WTC11 (cell line): ENCODE data around the gene PTPRB.

Experiments
- CBFB ChIP-seq: sonication (generic); formaldehyde crosslinking; IDR thresholded peaks from 2 replicates; pipeline ENCODE4 v1.8.1; 2022; ENCODE audit warnings: mild to moderate bottlenecking, low read depth, missing genetic modification reagents
- CREB1 ChIP-seq: sonication (generic); formaldehyde crosslinking; IDR thresholded peaks from 2 replicates; pipeline ENCODE4 v1.8.0; 2023; ENCODE audit warnings: mild to moderate bottlenecking, missing genetic modification reagents
- FOXJ3 ChIP-seq: sonication (generic); formaldehyde crosslinking; IDR thresholded peaks from 2 replicates; pipeline ENCODE4 v1.9.0; 2021; ENCODE audit warnings: missing genetic modification reagents, mild to moderate bottlenecking, borderline replicate concordance
- GRHL2 ChIP-seq: fragments of 250-450 bp; sonication (Bioruptor Pico); IDR thresholded peaks from 2 replicates; pipeline ENCODE4 v1.8.0; 2022; ENCODE audit warnings: mild to moderate bottlenecking, moderate library complexity; ENCODE audit not compliant: insufficient replicate concordance, severe bottlenecking
- TP53 ChIP-seq: sonication (generic); formaldehyde crosslinking; IDR thresholded peaks from 2 replicates; pipeline ENCODE4 v1.8.1; 2023; ENCODE audit warnings: mild to moderate bottlenecking, missing genetic modification reagents
- ZBTB21 ChIP-seq: sonication (generic); formaldehyde crosslinking; IDR thresholded peaks from 2 replicates; pipeline ENCODE4 v1.8.1; 2023; ENCODE audit warnings: mild to moderate bottlenecking, missing genetic modification reagents, borderline replicate concordance
- TF ChIP-seq, protein P1 (sequence below): fragments of 200-600 bp; IDR thresholded peaks from 2 replicates; pipeline ENCODE4 v1.8.0; 2022; ENCODE audit warnings: antibody characterized with exemption
- TF ChIP-seq, protein P2 (sequence below): fragments of 250-450 bp; sonication (Bioruptor Pico); IDR thresholded peaks from 2 replicates; pipeline ENCODE4 v1.9.0; 2021; ENCODE audit warnings: mild to moderate bottlenecking, borderline replicate concordance
- TF ChIP-seq, protein P3 (sequence below): sonication (generic); formaldehyde crosslinking; IDR thresholded peaks from 2 replicates; pipeline ENCODE4 v1.8.1; 2022; ENCODE audit warnings: mild to moderate bottlenecking, moderate library complexity, missing genetic modification reagents

DNA sequence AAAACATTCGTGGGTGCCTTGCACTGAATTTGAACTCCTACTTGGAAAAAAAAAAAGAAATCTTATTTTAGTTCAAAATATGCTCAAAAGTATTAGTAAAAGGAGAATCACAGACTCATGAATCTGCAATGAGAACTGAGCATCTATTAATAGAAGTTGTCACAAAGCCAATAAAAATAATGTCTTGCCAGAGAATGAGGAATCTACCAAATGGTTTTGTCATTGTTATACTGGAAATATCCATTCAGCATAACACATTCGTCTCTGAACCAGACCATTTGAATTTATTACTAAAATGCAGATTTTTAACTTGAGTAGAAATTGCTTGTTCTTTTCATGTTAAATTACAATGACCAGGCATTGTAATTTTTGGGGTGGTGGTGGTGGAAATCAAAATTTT lies 11.6 kb upstream of the PTPRB start:
- TF ChIP-seq, protein P1, sequence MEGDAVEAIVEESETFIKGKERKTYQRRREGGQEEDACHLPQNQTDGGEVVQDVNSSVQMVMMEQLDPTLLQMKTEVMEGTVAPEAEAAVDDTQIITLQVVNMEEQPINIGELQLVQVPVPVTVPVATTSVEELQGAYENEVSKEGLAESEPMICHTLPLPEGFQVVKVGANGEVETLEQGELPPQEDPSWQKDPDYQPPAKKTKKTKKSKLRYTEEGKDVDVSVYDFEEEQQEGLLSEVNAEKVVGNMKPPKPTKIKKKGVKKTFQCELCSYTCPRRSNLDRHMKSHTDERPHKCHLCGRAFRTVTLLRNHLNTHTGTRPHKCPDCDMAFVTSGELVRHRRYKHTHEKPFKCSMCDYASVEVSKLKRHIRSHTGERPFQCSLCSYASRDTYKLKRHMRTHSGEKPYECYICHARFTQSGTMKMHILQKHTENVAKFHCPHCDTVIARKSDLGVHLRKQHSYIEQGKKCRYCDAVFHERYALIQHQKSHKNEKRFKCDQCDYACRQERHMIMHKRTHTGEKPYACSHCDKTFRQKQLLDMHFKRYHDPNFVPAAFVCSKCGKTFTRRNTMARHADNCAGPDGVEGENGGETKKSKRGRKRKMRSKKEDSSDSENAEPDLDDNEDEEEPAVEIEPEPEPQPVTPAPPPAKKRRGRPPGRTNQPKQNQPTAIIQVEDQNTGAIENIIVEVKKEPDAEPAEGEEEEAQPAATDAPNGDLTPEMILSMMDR: no peak
- TF ChIP-seq CBFB (CRISPR knock-in tag): no peak
- no peak for TF ChIP-seq CREB1
- TF ChIP-seq GRHL2 (CRISPR knock-in tag): no peak
- TF ChIP-seq TP53 (CRISPR knock-in tag): no peak
- no peak for TF ChIP-seq FOXJ3 (CRISPR knock-in tag)
- TF ChIP-seq, protein P2, sequence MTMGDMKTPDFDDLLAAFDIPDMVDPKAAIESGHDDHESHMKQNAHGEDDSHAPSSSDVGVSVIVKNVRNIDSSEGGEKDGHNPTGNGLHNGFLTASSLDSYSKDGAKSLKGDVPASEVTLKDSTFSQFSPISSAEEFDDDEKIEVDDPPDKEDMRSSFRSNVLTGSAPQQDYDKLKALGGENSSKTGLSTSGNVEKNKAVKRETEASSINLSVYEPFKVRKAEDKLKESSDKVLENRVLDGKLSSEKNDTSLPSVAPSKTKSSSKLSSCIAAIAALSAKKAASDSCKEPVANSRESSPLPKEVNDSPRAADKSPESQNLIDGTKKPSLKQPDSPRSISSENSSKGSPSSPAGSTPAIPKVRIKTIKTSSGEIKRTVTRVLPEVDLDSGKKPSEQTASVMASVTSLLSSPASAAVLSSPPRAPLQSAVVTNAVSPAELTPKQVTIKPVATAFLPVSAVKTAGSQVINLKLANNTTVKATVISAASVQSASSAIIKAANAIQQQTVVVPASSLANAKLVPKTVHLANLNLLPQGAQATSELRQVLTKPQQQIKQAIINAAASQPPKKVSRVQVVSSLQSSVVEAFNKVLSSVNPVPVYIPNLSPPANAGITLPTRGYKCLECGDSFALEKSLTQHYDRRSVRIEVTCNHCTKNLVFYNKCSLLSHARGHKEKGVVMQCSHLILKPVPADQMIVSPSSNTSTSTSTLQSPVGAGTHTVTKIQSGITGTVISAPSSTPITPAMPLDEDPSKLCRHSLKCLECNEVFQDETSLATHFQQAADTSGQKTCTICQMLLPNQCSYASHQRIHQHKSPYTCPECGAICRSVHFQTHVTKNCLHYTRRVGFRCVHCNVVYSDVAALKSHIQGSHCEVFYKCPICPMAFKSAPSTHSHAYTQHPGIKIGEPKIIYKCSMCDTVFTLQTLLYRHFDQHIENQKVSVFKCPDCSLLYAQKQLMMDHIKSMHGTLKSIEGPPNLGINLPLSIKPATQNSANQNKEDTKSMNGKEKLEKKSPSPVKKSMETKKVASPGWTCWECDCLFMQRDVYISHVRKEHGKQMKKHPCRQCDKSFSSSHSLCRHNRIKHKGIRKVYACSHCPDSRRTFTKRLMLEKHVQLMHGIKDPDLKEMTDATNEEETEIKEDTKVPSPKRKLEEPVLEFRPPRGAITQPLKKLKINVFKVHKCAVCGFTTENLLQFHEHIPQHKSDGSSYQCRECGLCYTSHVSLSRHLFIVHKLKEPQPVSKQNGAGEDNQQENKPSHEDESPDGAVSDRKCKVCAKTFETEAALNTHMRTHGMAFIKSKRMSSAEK (CRISPR knock-in tag): no peak
- TF ChIP-seq, protein P3, sequence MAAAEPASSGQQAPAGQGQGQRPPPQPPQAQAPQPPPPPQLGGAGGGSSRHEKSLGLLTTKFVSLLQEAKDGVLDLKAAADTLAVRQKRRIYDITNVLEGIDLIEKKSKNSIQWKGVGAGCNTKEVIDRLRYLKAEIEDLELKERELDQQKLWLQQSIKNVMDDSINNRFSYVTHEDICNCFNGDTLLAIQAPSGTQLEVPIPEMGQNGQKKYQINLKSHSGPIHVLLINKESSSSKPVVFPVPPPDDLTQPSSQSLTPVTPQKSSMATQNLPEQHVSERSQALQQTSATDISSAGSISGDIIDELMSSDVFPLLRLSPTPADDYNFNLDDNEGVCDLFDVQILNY (CRISPR knock-in tag): no peak
- no peak for TF ChIP-seq ZBTB21 (CRISPR knock-in tag)
